Suprapubic skin (tissue), 3 donors: ENCODE measurements around the gene CARHSP1.

Source experiments
- EP300 ChIP-seq: sonication (generic); formaldehyde crosslinking; IDR thresholded peaks from one replicate; pipeline ENCODE4 v1.6.1; 2017; ENCODE audit warnings: antibody characterized with exemption
- TF ChIP-seq, protein P1 (sequence below), 2 donors: fragments of 200-600 bp in 1 of 2; fragments of 450-650 bp in 1 of 2; sonication (generic) in 1 of 2; IDR thresholded peaks; one replicate each; pipeline ENCODE4 v1.5.1; 2016 to 2019; ENCODE audit warnings: antibody characterized with exemption in 2 of 2, mild to moderate bottlenecking in 1 of 2, moderate library complexity in 1 of 2

DNA sequence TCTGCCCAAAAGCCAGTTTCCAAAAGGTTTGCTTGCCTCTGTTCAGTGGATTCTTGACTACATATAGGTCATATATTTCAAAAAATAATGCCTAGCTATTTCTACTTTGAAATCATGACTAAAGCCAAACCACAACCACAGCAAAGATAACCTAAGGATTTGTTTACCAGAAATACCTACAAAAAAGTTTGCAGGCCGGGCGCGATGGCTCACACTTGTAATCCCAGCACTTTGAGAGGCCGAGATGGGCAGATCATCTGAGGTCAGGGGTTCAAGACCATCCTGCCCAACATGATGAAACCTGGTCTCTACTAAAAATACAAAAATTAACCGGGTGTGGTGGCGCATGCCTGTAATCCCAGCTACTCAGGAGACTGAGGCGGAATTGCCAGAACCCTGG, 15.2 kb downstream of the CARHSP1 start:
- TF ChIP-seq, protein P1, sequence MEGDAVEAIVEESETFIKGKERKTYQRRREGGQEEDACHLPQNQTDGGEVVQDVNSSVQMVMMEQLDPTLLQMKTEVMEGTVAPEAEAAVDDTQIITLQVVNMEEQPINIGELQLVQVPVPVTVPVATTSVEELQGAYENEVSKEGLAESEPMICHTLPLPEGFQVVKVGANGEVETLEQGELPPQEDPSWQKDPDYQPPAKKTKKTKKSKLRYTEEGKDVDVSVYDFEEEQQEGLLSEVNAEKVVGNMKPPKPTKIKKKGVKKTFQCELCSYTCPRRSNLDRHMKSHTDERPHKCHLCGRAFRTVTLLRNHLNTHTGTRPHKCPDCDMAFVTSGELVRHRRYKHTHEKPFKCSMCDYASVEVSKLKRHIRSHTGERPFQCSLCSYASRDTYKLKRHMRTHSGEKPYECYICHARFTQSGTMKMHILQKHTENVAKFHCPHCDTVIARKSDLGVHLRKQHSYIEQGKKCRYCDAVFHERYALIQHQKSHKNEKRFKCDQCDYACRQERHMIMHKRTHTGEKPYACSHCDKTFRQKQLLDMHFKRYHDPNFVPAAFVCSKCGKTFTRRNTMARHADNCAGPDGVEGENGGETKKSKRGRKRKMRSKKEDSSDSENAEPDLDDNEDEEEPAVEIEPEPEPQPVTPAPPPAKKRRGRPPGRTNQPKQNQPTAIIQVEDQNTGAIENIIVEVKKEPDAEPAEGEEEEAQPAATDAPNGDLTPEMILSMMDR (IDR thresholded peaks at IDR 0.05), result no peak
- TF ChIP-seq EP300, result no peak
